Measurements from ENCODE around the gene NR2F2. TPM values are rescaled to one million over a fixed set of nuclear protein-coding genes. Genes with fewer than 3 reads are reported as not detected.

NR2F2 gene
- polyA plus RNA-seq, 1 donor from 2014 or later, result 0.07 TPM

DNA sequence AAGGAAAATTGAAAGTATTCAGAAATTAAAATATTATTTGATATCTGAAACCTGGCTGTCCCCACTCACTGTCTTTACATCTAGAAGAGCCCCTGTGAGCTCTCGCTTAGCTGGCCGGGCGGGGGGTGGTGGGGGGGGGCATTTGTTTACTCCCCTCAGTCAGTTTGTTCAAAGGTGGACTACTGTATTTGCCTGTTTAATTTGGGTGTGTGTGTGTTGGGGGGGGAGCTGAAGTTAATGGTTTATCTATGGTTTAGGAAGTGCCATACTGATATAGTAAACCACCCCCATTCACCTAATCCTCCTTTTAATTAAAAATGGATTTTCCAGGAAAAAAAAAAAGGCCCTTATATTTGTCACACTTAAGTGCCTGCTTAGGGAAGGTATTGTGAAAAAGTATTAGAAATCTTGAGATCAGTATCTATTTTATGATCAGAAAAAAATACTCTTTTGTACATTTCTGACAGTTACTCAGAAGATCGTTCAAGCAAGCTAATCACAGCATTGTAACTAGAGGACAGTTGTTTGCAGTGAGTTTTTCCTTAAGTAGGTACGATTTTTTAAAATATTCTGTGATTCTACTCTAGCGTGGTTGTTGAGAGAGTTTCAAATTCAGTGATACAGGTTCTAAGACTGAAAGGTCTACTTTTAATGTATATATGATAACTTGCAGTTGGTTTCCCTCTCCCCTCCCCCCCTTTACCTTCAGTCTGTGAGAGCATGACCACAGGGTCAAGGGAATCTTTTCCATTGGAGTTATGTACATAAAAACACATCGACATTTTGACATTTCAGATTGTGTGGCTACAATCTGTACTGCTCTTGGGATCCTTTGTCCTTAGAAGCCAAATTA lies 8.5 kb downstream of the NR2F2 start:
- no peaks in the 10 kb centered on the region for H3K9me3 ChIP-seq (ENCODE audit: low read length)
- no peak overlapping the region for H3K4me3 ChIP-seq (ENCODE audit: low read length)
- no peaks in the 10 kb centered on the region for H3K79me2 ChIP-seq (replicated peaks; ENCODE audit: insufficient read depth, low read length)
- H3K9me2 ChIP-seq (ENCODE audit: insufficient read depth, low read length), result no peaks in the 10 kb centered on the region
- H3K4me2 ChIP-seq (ENCODE audit: low read length), result no peak overlapping the region
- no peak overlapping the region for H3K9ac ChIP-seq (ENCODE audit: low read length)
- H3K27me3 ChIP-seq (ENCODE audit: insufficient read depth, low read depth, low read length), result peaks cover 99% of the 10 kb centered on the region
- H3K27ac ChIP-seq (ENCODE audit: low read length), result no peak overlapping the region
- no peak overlapping the region for H2AFZ ChIP-seq (ENCODE audit: low read depth, low read length)
- TF ChIP-seq EZH2 (IDR thresholded peaks at IDR 0.05; ENCODE audit: borderline replicate concordance, insufficient read depth, low read length, poor library complexity, severe bottlenecking), result no peak
- no peaks in the 10 kb centered on the region for H3F3A ChIP-seq (ENCODE audit: insufficient read depth, low read length, poor library complexity, severe bottlenecking)
- no peaks in the 10 kb centered on the region for H4K20me1 ChIP-seq (ENCODE audit: insufficient read depth)
- no peaks in the 10 kb centered on the region for H3K36me3 ChIP-seq (ENCODE audit: insufficient read depth, low read length)

DNA sequence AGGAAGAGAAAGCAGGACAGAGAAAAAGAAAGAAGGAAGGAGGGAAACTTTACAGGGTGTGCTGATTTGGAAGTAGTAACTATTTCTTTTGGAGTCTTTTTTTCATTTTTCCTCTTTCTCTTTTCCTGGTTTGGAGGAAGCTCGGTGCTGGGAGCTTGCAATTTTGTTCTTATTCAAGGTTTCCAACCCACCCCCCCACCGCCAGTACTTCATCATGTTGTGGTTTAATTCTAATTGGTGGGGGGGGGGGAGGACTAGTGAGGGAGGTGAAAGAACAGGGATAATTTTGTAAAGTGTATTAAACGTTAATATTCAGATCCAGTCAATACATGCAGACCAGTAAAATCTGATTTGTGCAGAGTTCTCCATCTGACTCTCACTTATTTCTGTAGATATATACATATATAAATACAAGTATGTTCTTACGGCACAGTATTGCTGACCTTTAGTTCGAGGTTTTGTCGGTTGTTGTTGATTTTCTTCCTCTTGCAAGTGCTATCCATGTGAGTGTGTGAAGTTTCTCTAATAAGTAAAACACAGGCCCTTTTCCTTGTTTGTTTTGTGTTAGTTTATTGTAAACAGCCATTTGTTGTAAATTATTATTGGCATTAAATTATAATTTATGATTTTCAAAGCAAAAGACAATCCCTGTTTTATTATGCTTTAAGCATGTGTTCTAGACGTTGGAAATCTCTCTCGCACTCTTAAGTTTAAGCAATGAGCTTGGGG lies 9.3 kb downstream of the NR2F2 start:
- Histone ChIP-seq H3K9ac (ENCODE audit: low read length) (no peak overlapping the region), H3K4me2 (ENCODE audit: low read length) (no peak overlapping the region), H3K36me3 (ENCODE audit: insufficient read depth, low read length) (no peaks in the 10 kb centered on the region), H3F3A (ENCODE audit: insufficient read depth, low read length, poor library complexity, severe bottlenecking) (no peaks in the 10 kb centered on the region), H3K27ac (ENCODE audit: low read length) (no peak overlapping the region), H3K9me2 (ENCODE audit: insufficient read depth, low read length) (no peaks in the 10 kb centered on the region), H3K79me2 (replicated peaks; ENCODE audit: insufficient read depth, low read length) (no peaks in the 10 kb centered on the region), H3K4me3 (ENCODE audit: low read length) (peak overlapping the region; percentile 68), H3K27me3 (ENCODE audit: insufficient read depth, low read depth, low read length) (peaks cover 99% of the 10 kb centered on the region), H3K9me3 (ENCODE audit: low read length) (no peaks in the 10 kb centered on the region), H4K20me1 (ENCODE audit: insufficient read depth) (no peaks in the 10 kb centered on the region), H2AFZ (ENCODE audit: low read depth, low read length) (no peak overlapping the region)
- TF ChIP-seq SMC3 (conservative IDR thresholded peaks at IDR 0.05; ENCODE audit: poor library complexity) (no peak), CTCF (IDR thresholded peaks at IDR 0.05; ENCODE audit: poor library complexity, severe bottlenecking) (no peak), EP300 (conservative IDR thresholded peaks at IDR 0.05; ENCODE audit: poor library complexity, severe bottlenecking) (no peak), EZH2 (IDR thresholded peaks at IDR 0.05; ENCODE audit: borderline replicate concordance, insufficient read depth, low read length, poor library complexity, severe bottlenecking) (no peak), RAD21 (conservative IDR thresholded peaks at IDR 0.05) (no peak), MXI1 (conservative IDR thresholded peaks at IDR 0.05; ENCODE audit: poor library complexity, severe bottlenecking) (no peak), POLR2AphosphoS5 (IDR thresholded peaks at IDR 0.05) (no peak)

DNA sequence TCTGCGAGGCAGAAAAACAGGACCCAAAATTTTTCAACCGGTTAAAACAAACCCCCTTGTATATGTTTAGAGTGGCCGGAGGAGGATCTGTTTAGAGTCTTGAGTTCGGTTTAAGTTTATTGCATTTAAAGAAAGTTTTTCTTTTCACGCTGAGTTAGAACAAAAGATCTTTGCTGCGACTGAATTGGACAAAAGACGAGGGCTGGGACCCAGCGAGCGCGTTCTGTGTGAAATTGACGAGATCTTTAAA lies 9.8 kb downstream of the NR2F2 start:
- Histone ChIP-seq H3K27me3 (ENCODE audit: insufficient read depth, low read depth, low read length) (peaks cover 99% of the 10 kb centered on the region), H3F3A (ENCODE audit: insufficient read depth, low read length, poor library complexity, severe bottlenecking) (no peaks in the 10 kb centered on the region), H3K36me3 (ENCODE audit: insufficient read depth, low read length) (no peaks in the 10 kb centered on the region), H3K4me3 (ENCODE audit: low read length) (peak overlapping the region; percentile 68), H3K9ac (ENCODE audit: low read length) (no peak overlapping the region), H3K79me2 (replicated peaks; ENCODE audit: insufficient read depth, low read length) (no peaks in the 10 kb centered on the region), H3K9me3 (ENCODE audit: low read length) (no peaks in the 10 kb centered on the region), H3K4me2 (ENCODE audit: low read length) (no peak overlapping the region), H2AFZ (ENCODE audit: low read depth, low read length) (no peak overlapping the region), H4K20me1 (ENCODE audit: insufficient read depth) (no peaks in the 10 kb centered on the region), H3K27ac (ENCODE audit: low read length) (no peak overlapping the region), H3K9me2 (ENCODE audit: insufficient read depth, low read length) (no peaks in the 10 kb centered on the region)
- TF ChIP-seq POLR2AphosphoS5 (IDR thresholded peaks at IDR 0.05) (no peak), RAD21 (conservative IDR thresholded peaks at IDR 0.05) (no peak), CTCF (IDR thresholded peaks at IDR 0.05; ENCODE audit: poor library complexity, severe bottlenecking) (no peak), MXI1 (conservative IDR thresholded peaks at IDR 0.05; ENCODE audit: poor library complexity, severe bottlenecking) (no peak), EZH2 (IDR thresholded peaks at IDR 0.05; ENCODE audit: borderline replicate concordance, insufficient read depth, low read length, poor library complexity, severe bottlenecking) (no peak), TAF1 (IDR thresholded peaks at IDR 0.05; ENCODE audit: low read depth) (no peak), REST (IDR thresholded peaks at IDR 0.05; ENCODE audit: borderline replicate concordance) (no peak), SMC3 (conservative IDR thresholded peaks at IDR 0.05; ENCODE audit: poor library complexity) (no peak), EP300 (conservative IDR thresholded peaks at IDR 0.05; ENCODE audit: poor library complexity, severe bottlenecking) (no peak)

Data from neural cell (in vitro differentiated cells).